Measurements from ENCODE around the gene MOB1A.

Gene MOB1A

DNA sequence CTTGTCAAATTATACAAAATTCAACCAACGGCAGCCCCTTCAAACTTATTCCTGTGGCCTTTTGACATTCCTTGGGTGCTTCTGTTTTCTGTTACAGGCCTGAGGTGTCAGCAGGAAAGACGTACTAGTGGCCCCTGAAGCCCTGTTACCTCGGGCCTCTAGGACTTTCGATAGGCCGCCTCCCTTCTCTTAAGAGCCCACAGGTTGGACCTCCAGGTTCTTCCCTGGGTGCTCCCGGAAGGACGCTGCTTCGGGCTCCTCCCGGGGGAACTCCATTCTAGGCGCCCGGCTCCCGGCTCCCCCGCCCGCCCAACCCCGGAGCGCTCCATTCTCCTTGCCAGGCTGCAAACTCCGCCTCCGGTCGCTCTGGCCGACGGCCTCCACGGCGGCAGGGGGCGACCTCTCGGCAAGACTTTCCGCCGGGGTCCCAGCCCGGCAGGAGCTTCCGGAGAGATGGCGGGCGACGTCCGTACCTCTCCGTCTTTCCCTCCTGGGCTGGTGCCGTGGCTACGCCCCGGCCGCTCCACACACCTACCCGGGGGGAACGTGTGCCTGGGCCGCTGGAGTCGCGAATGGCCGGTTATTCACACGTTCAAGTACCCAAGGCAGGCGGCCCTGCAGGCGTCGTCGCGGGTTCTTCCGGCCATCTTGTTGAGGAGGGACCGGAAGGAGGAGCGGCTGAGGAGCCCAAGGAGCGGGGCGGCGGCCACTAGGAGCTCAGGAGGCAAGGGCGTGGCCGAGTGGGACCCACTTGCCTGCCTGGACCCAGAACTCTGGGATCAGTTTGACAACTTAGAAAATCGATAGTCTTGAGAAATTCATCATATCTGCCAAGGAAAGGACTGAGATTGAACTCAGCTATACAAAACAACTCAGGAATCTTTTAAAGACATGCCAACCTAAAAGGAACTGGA, 58.5 kb downstream of the MOB1A start:
- H3K4me1 ChIP-seq (ENCODE audit: insufficient read depth, poor library complexity, severe bottlenecking): peaks cover 7% of the 10 kb centered on the region
- H3K27me3 ChIP-seq (ENCODE audit: insufficient read depth, poor library complexity, severe bottlenecking): no peaks in the 10 kb centered on the region
- no peaks in the 10 kb centered on the region for H3K36me3 ChIP-seq (ENCODE audit: low read depth)
- H3K27ac ChIP-seq (ENCODE audit: poor library complexity, severe bottlenecking): peak overlapping the region; percentile 62
- H3K9me3 ChIP-seq (ENCODE audit: severe bottlenecking): no peaks in the 10 kb centered on the region
- TF ChIP-seq, protein P1, sequence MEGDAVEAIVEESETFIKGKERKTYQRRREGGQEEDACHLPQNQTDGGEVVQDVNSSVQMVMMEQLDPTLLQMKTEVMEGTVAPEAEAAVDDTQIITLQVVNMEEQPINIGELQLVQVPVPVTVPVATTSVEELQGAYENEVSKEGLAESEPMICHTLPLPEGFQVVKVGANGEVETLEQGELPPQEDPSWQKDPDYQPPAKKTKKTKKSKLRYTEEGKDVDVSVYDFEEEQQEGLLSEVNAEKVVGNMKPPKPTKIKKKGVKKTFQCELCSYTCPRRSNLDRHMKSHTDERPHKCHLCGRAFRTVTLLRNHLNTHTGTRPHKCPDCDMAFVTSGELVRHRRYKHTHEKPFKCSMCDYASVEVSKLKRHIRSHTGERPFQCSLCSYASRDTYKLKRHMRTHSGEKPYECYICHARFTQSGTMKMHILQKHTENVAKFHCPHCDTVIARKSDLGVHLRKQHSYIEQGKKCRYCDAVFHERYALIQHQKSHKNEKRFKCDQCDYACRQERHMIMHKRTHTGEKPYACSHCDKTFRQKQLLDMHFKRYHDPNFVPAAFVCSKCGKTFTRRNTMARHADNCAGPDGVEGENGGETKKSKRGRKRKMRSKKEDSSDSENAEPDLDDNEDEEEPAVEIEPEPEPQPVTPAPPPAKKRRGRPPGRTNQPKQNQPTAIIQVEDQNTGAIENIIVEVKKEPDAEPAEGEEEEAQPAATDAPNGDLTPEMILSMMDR (IDR thresholded peaks at IDR 0.05; ENCODE audit: poor library complexity, severe bottlenecking): peak; percentile 84
- DNase-seq (ENCODE audit: low spot score) (peak; percentile 81), ATAC-seq (ENCODE audit: low read depth) (peak; percentile 93)
- peak overlapping the region; percentile 76 for H3K4me3 ChIP-seq (ENCODE audit: severe bottlenecking)

DNA sequence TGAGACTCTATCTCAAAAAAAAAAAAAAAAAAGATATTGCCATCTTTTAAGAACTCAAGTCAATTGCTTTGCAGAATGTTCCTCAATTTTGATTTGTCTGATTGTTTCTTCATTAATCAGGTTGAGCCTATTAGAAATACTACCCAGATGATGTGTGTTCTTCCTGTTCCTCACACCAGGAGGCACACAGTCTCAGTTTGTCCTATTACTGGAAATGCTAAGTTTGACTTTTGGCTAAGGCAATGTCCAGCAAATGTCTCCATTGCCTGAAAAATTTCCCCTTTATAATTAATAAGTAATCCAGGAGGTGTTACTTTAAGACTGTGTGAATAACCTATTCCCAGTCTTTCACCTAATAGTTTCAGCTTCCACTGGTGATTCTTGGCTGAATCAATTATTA, 59.3 kb downstream of the MOB1A start:
- peak overlapping the region; percentile 62 for H3K27ac ChIP-seq (ENCODE audit: poor library complexity, severe bottlenecking)
- no peaks in the 10 kb centered on the region for H3K27me3 ChIP-seq (ENCODE audit: insufficient read depth, poor library complexity, severe bottlenecking)
- DNase-seq (ENCODE audit: low spot score) (no peak), ATAC-seq (ENCODE audit: low read depth) (no peak)
- peak overlapping the region; percentile 76 for H3K4me3 ChIP-seq (ENCODE audit: severe bottlenecking)
- no peaks in the 10 kb centered on the region for H3K36me3 ChIP-seq (ENCODE audit: low read depth)
- peaks cover 7% of the 10 kb centered on the region for H3K4me1 ChIP-seq (ENCODE audit: insufficient read depth, poor library complexity, severe bottlenecking)
- H3K9me3 ChIP-seq (ENCODE audit: severe bottlenecking): no peaks in the 10 kb centered on the region
- TF ChIP-seq, protein P1 (IDR thresholded peaks at IDR 0.05; ENCODE audit: poor library complexity, severe bottlenecking): no peak

DNA sequence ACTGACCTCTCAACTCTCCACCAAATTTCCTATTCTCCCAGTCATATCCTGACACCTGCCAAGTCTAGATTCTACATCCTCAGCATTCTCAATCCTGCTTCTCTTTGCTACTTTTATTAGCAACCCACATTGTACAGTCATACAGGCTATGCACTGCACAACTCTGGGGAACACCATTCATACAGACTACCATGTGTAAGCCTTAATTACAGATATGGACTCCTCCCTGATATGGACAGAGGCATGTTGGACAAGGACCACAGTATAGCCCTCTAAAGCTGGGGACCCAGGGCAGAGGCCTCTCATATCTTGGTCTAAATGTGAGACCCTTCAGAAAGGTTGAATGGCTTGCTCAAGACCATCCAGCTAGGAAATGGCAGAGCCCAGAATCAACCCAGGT, 67.3 kb downstream of the MOB1A start:
- no peak for ATAC-seq (ENCODE audit: low read depth)

DNA sequence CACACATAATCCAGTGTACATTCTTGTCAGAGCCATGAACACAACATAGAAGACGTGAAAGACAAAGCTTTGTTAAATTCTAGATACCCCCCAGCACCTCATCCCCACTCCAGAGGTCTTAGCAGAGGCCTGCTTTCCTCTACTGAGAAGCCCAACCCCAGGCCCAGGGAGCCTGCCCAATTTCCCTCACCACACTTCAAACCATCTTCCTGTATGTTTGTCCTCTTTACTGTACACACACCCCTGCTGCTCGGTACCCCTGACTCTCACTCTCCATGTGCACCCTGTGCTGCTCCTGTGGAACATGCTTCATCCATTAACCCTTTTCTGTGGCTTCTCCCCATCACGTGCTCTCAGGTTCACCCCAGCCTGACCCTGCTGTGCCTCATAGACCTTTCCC, 68.1 kb downstream of the MOB1A start:
- no peak for ATAC-seq (ENCODE audit: low read depth)
- H3K27me3 ChIP-seq (ENCODE audit: insufficient read depth, poor library complexity, severe bottlenecking): no peaks in the 10 kb centered on the region
- H3K4me3 ChIP-seq (ENCODE audit: severe bottlenecking): no peak overlapping the region
- no peaks in the 10 kb centered on the region for H3K4me1 ChIP-seq (ENCODE audit: insufficient read depth, poor library complexity, severe bottlenecking)
- TF ChIP-seq, protein P1 (IDR thresholded peaks at IDR 0.05; ENCODE audit: poor library complexity, severe bottlenecking): no peak
- H3K9me3 ChIP-seq (ENCODE audit: severe bottlenecking): no peaks in the 10 kb centered on the region
- H3K27ac ChIP-seq (ENCODE audit: poor library complexity, severe bottlenecking): no peak overlapping the region
- no peak for DNase-seq (ENCODE audit: low spot score)
- no peaks in the 10 kb centered on the region for H3K36me3 ChIP-seq (ENCODE audit: low read depth)

More for the DNA sequence above, 67.3 kb downstream of the MOB1A start:
- H3K27ac ChIP-seq (ENCODE audit: poor library complexity, severe bottlenecking): no peak overlapping the region
- H3K36me3 ChIP-seq (ENCODE audit: low read depth): no peaks in the 10 kb centered on the region
- no peaks in the 10 kb centered on the region for H3K27me3 ChIP-seq (ENCODE audit: insufficient read depth, poor library complexity, severe bottlenecking)
- H3K4me3 ChIP-seq (ENCODE audit: severe bottlenecking): no peak overlapping the region
- TF ChIP-seq, protein P1 (IDR thresholded peaks at IDR 0.05; ENCODE audit: poor library complexity, severe bottlenecking): no peak
- DNase-seq (ENCODE audit: low spot score): no peak
- no peaks in the 10 kb centered on the region for H3K4me1 ChIP-seq (ENCODE audit: insufficient read depth, poor library complexity, severe bottlenecking)
- H3K9me3 ChIP-seq (ENCODE audit: severe bottlenecking): no peaks in the 10 kb centered on the region

DNA sequence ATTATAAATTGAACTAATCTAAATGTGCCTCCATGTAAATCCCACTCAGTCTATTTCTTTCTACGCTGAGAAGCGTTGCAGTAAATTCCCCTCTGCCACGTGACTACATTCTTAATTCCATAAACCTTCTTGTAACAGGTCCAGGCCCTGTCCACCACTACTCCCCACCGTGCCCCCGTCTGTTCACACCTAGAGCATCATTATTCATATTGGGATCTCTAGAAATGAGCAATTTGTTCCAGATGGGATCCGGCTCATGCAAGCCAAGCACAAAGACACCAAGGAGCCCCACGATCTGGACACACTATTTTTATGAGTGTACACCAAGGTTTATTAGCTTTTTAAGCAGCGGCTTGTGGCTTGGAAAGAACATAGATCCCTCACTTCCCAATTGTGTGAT, 69.1 kb downstream of the MOB1A start:
- no peaks in the 10 kb centered on the region for H3K27me3 ChIP-seq (ENCODE audit: insufficient read depth, poor library complexity, severe bottlenecking)
- DNase-seq (ENCODE audit: low spot score) (no peak), ATAC-seq (ENCODE audit: low read depth) (no peak)
- no peak overlapping the region for H3K4me3 ChIP-seq (ENCODE audit: severe bottlenecking)
- no peaks in the 10 kb centered on the region for H3K4me1 ChIP-seq (ENCODE audit: insufficient read depth, poor library complexity, severe bottlenecking)
- TF ChIP-seq, protein P1 (IDR thresholded peaks at IDR 0.05; ENCODE audit: poor library complexity, severe bottlenecking): no peak
- peaks cover 3% of the 10 kb centered on the region for H3K36me3 ChIP-seq (ENCODE audit: low read depth)
- no peak overlapping the region for H3K27ac ChIP-seq (ENCODE audit: poor library complexity, severe bottlenecking)
- no peaks in the 10 kb centered on the region for H3K9me3 ChIP-seq (ENCODE audit: severe bottlenecking)
